ENCODE results near the gene TBX10. TPM values are rescaled to one million over a fixed set of nuclear protein-coding genes. Genes with fewer than 3 reads are reported as not detected.
"Not testable (repeated sequence)": the region's sequence is repeated elsewhere in the genome, so short reads cannot be mapped to it uniquely, and the experiment has no call there.

The TBX10 gene
- total RNA-seq, 3 donors from 2014 or later: not detected

- DNase-seq (ENCODE audit: low spot score in 2 of 2): no peak
- TF ChIP-seq POLR2AphosphoS5 (IDR thresholded peaks at IDR 0.05) (no peak), CTCF (IDR thresholded peaks at IDR 0.05) (no peak), POLR2A (IDR thresholded peaks at IDR 0.05) (no peak)
- Histone ChIP-seq H3K4me1 (no peaks in the 10 kb centered on the region), H3K27me3 (no peaks in the 10 kb centered on the region), H3K9me3 (no peaks in the 10 kb centered on the region), H3K36me3 (no peaks in the 10 kb centered on the region), H3K4me3 (no peak overlapping the region), H3K27ac (no peak overlapping the region)
- intact Hi-C loops (cut with DNase I; ENCODE audit: low total_unique reads): no loop called here
Measured at GRCh38 chr11:67594480-67594879, 45.1 kb downstream of the TBX10 start.

- TF ChIP-seq CTCF (IDR thresholded peaks at IDR 0.05) (no peak), POLR2AphosphoS5 (IDR thresholded peaks at IDR 0.05) (no peak), POLR2A (IDR thresholded peaks at IDR 0.05) (no peak)
- no peak overlapping the region for H3K27ac ChIP-seq
- no peaks in the 10 kb centered on the region for H3K4me1 ChIP-seq
- no peaks in the 10 kb centered on the region for H3K27me3 ChIP-seq
- DNase-seq (ENCODE audit: low spot score in 2 of 2): no peak
- no peaks in the 10 kb centered on the region for H3K9me3 ChIP-seq
- H3K36me3 ChIP-seq: no peaks in the 10 kb centered on the region
- intact Hi-C loops (cut with DNase I; ENCODE audit: low total_unique reads): no loop called here
- H3K4me3 ChIP-seq: no peak overlapping the region
Measured at GRCh38 chr11:67593565-67593905, 46.0 kb downstream of the TBX10 start.

- TF ChIP-seq CTCF (IDR thresholded peaks at IDR 0.05) (no peak), POLR2AphosphoS5 (IDR thresholded peaks at IDR 0.05) (no peak), POLR2A (IDR thresholded peaks at IDR 0.05) (no peak)
- Histone ChIP-seq H3K4me3 (no peak overlapping the region), H3K4me1 (no peaks in the 10 kb centered on the region), H3K27ac (no peak overlapping the region), H3K9me3 (no peaks in the 10 kb centered on the region), H3K27me3 (no peaks in the 10 kb centered on the region), H3K36me3 (no peaks in the 10 kb centered on the region)
- intact Hi-C loops (cut with DNase I; ENCODE audit: low total_unique reads): no loop called here
- no peak for DNase-seq (ENCODE audit: low spot score in 2 of 2)
Measured at GRCh38 chr11:67592880-67593564, 46.5 kb downstream of the TBX10 start.

GRCh38 chr11:67588899-67589415 lies 50.6 kb downstream of the TBX10 start:
- DNase-seq (ENCODE audit: low spot score in 2 of 2); intact Hi-C loops (cut with DNase I; ENCODE audit: low total_unique reads); H3K4me3 ChIP-seq; H3K27ac ChIP-seq; H3K27me3 ChIP-seq; H3K9me3 ChIP-seq; H3K4me1 ChIP-seq; H3K36me3 ChIP-seq: not testable (repeated sequence)

- no peaks in the 10 kb centered on the region for H3K9me3 ChIP-seq
- intact Hi-C loops (cut with DNase I; ENCODE audit: low total_unique reads): no loop called here
- no peak for DNase-seq (ENCODE audit: low spot score in 2 of 2)
- no peak overlapping the region for H3K4me3 ChIP-seq
- no peaks in the 10 kb centered on the region for H3K36me3 ChIP-seq
- TF ChIP-seq POLR2AphosphoS5 (IDR thresholded peaks at IDR 0.05) (no peak), CTCF (IDR thresholded peaks at IDR 0.05) (no peak), POLR2A (IDR thresholded peaks at IDR 0.05) (no peak)
- no peaks in the 10 kb centered on the region for H3K4me1 ChIP-seq
- no peaks in the 10 kb centered on the region for H3K27me3 ChIP-seq
- H3K27ac ChIP-seq: no peak overlapping the region
Measured at GRCh38 chr11:67588136-67588503, 51.4 kb downstream of the TBX10 start.
